ENCODE data around the gene CTAG1B. TPM values are rescaled to one million over a fixed set of nuclear protein-coding genes. Genes with fewer than 3 reads are reported as not detected.
"Not testable (repeated sequence)": the region's sequence is repeated elsewhere in the genome, so short reads cannot be mapped to it uniquely, and the experiment has no call there.

Gene CTAG1B
- total RNA-seq, 1 experiment from 2014 or later = not detected

- H3K4me3 Mint-ChIP-seq (ENCODE audit: unreplicated experiment); BruUV-seq (replicated peaks); intact Hi-C loops (cut with micrococcal nuclease); CTCF ChIA-PET; POLR2A ChIA-PET; H3K9me3 Mint-ChIP-seq (ENCODE audit: unreplicated experiment); H3K4me1 Mint-ChIP-seq (ENCODE audit: insufficient read depth, unreplicated experiment); H3K27me3 Mint-ChIP-seq (ENCODE audit: insufficient read depth, unreplicated experiment); H3K27ac Mint-ChIP-seq (ENCODE audit: low read depth, unreplicated experiment); DNase-seq (ENCODE audit: unreplicated experiment); H3K36me3 Mint-ChIP-seq (ENCODE audit: insufficient read depth, unreplicated experiment): not testable (repeated sequence)
Observed at GRCh38 chrX:154573061-154573460, 46.0 kb downstream of the CTAG1B start.

- BruUV-seq (replicated peaks); H3K9me3 Mint-ChIP-seq (ENCODE audit: unreplicated experiment); H3K4me1 Mint-ChIP-seq (ENCODE audit: insufficient read depth, unreplicated experiment); POLR2A ChIA-PET; CTCF ChIA-PET; intact Hi-C loops (cut with micrococcal nuclease); H3K27ac Mint-ChIP-seq (ENCODE audit: low read depth, unreplicated experiment); H3K4me3 Mint-ChIP-seq (ENCODE audit: unreplicated experiment); DNase-seq (ENCODE audit: unreplicated experiment); H3K27me3 Mint-ChIP-seq (ENCODE audit: insufficient read depth, unreplicated experiment); H3K36me3 Mint-ChIP-seq (ENCODE audit: insufficient read depth, unreplicated experiment): not testable (repeated sequence)
Observed at GRCh38 chrX:154570361-154570760, 48.7 kb downstream of the CTAG1B start.

Other genes starting within 250 kb of the CTAG1B start
- gene FLNA, start 244.6 kb downstream of the CTAG1B start, total RNA-seq (2022) = 1,218 and 1,231 TPM in 2 replicates
- 94.5 and 107 TPM in 2 replicates for gene EMD, start 240.0 kb downstream of the CTAG1B start, total RNA-seq (2022)
- 3,490 and 3,785 TPM in 2 replicates for gene RPL10, start 220.9 kb downstream of the CTAG1B start, total RNA-seq (2022)
- gene DNASE1L1, start 210.0 kb downstream of the CTAG1B start, total RNA-seq (2022) = 20.5 and 21.2 TPM in 2 replicates
- 48.0 and 59.1 TPM in 2 replicates for gene TAFAZZIN, start 207.7 kb downstream of the CTAG1B start, total RNA-seq (2022)
- gene ATP6AP1, start 190.6 kb downstream of the CTAG1B start, total RNA-seq (2022) = 48.7 and 57.0 TPM in 2 replicates
- 89.9 and 121 TPM in 2 replicates for gene GDI1, start 182.1 kb downstream of the CTAG1B start, total RNA-seq (2022)
- gene FAM50A, start 175.1 kb downstream of the CTAG1B start, total RNA-seq (2022) = 62.1 and 88.7 TPM in 2 replicates
- 47.6 and 48.0 TPM in 2 replicates for gene PLXNA3, start 161.0 kb downstream of the CTAG1B start, total RNA-seq (2022)
- gene LAGE3, start 140.0 kb downstream of the CTAG1B start, total RNA-seq (2022) = 17.8 and 21.1 TPM in 2 replicates
- 26.7 and 27.9 TPM in 2 replicates for gene UBL4A, start 132.7 kb downstream of the CTAG1B start, total RNA-seq (2022)
- 17.9 and 21.2 TPM in 2 replicates for gene SLC10A3, start 128.7 kb downstream of the CTAG1B start, total RNA-seq (2022)
- gene FAM3A, start 103.0 kb downstream of the CTAG1B start, total RNA-seq (2022) = 40.9 and 45.3 TPM in 2 replicates
- 42.1 and 49.5 TPM in 2 replicates for gene G6PD, start 72.4 kb downstream of the CTAG1B start, total RNA-seq (2022)
- gene IKBKG, start 71.7 kb downstream of the CTAG1B start, total RNA-seq (2022) = 29.3 and 32.1 TPM in 2 replicates
- not detected in 2 replicates for gene CTAG1A, start 34.1 kb downstream of the CTAG1B start, total RNA-seq (2022)
- not detected in 2 replicates for gene CTAG2, start 34.3 kb upstream of the CTAG1B start, total RNA-seq (2022)
- gene GAB3, start 131.8 kb upstream of the CTAG1B start, total RNA-seq (2022) = 2.0 and 2.1 TPM in 2 replicates
- 149 and 196 TPM in 2 replicates for gene DKC1, start 143.6 kb upstream of the CTAG1B start, total RNA-seq (2022)
- 11.8 and 12.7 TPM in 2 replicates for gene MPP1, start 186.2 kb upstream of the CTAG1B start, total RNA-seq (2022)
- not detected in 2 replicates for gene SMIM9, start 215.4 kb upstream of the CTAG1B start, total RNA-seq (2022)